Large intestine (tissue), 3 donors: Measurements from ENCODE around the gene DGKK. TPM values are rescaled to one million over a fixed set of nuclear protein-coding genes. Genes with fewer than 3 reads are reported as not detected.
"Not testable (repeated sequence)": the region's sequence is repeated elsewhere in the genome, so short reads cannot be mapped to it uniquely, and the experiment has no call there.

Experiments used
- DNase-seq, 2 donors: peaks; one replicate each; pipeline versions ENCODE4 v3.0.0 to v3.0.0-alpha.2; 2013
- H3K27ac ChIP-seq: one replicate; pipeline ENCODE4 v1.5.1; 2013; ENCODE audit warnings: low read length
- H3K27me3 ChIP-seq: 2 replicates; pipeline ENCODE4 v1.6.1; 2013; ENCODE audit warnings: low read length; ENCODE audit not compliant: control insufficient read depth, insufficient read depth
- H3K36me3 ChIP-seq: 2 replicates; pipeline ENCODE4 v1.6.1; 2013; ENCODE audit warnings: low read length; ENCODE audit not compliant: control insufficient read depth, insufficient read depth
- H3K4me1 ChIP-seq: one replicate; pipeline ENCODE4 v1.6.1; 2013; ENCODE audit warnings: low read length; ENCODE audit not compliant: control insufficient read depth, insufficient read depth
- H3K4me3 ChIP-seq: one replicate; pipeline ENCODE4 v1.5.1; 2013; ENCODE audit warnings: low read length
- H3K9me3 ChIP-seq: one replicate; pipeline ENCODE4 v1.6.1; 2013; ENCODE audit warnings: mild to moderate bottlenecking, low read depth, low read length, moderate library complexity; ENCODE audit not compliant: control insufficient read depth
- WGBS: methylation state at CpG from one replicate; pipeline ENCODE4 v1.1.5; 2013; ENCODE audit warnings: low lambda C conversion rate; ENCODE audit not compliant: insufficient coverage; 5-methylcytosine and 5-hydroxymethylcytosine counted together
- polyA plus RNA-seq: library from polyadenylated mRNA; unstranded; fragments of 120-200 nt; gene quantifications from one replicate; pipeline ENCODE4 v1.2.1, GENCODE V29; 2013

The DGKK gene
- polyA plus RNA-seq, 1 donor = 0.09 TPM

DNA sequence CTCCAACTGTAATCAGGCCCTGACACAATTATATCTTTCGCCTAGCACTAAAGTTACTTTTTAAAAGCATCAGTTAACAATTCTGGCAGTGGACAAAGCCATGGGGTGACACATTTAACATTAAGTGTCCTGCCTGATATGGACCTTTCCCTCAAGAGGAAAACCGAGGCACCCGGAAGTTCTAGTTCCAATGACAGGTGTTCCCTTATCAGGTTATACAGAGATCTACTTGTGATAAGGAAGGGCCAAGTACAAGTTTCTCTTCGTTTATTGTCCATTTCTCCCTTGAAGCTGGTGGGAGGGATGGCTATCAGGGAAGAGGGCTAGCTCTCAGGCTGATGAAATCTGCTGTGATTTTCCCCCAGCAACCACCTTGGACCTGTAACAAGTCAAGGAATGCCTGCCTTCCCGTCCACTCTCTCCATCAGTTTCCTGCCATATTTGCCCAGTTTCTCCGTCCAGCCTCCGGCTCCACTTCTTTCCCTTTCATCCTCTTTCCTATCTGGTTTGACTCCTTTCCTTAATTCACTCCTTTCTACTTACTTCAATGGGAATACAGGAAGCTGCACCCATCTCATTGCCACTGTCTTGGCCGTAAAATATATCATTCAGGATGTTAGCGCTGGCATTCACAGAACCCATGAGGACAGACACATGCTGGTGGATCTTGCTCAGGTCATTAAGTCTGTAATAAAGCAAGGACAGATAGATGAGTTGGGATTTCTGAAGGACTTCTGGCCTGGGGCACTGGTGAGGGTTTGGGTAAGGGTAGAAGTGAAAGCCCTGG lies 95.0 kb downstream of the DGKK start:
- Histone ChIP-seq H3K27me3 (no peaks in the 10 kb centered on the region), H3K36me3 (no peaks in the 10 kb centered on the region), H3K4me1 (peaks cover 8% of the 10 kb centered on the region), H3K4me3 (no peak overlapping the region), H3K9me3 (no peaks in the 10 kb centered on the region), H3K27ac (no peak overlapping the region)
- DNase-seq = peak; percentile 12 to 19
- no CpG with 5 or more reads among the region's 9 CpGs for WGBS

DNA sequence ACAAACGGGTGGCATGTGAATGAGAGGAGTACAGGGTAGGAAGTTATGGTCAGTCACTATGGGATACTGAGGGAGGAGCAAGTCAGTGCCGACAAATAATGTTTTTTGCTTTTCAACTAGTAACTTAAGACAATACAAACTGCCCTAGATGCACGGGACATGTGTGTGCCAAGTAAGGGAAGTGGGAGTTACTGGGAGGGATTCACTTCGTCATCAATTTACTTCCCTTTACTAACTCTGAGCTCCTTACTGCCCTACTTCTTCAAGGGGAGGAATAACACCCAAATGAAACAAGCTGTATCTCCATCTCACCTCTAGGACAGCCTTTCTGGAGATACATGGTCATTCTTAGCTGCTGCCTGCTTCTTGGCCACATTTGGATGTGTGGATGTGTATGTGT lies 97.7 kb downstream of the DGKK start:
- H3K4me1 ChIP-seq = peaks cover 8% of the 10 kb centered on the region
- no peaks in the 10 kb centered on the region for H3K36me3 ChIP-seq
- no CpG with 5 or more reads among the region's 4 CpGs for WGBS
- no peak overlapping the region for H3K4me3 ChIP-seq
- no peaks in the 10 kb centered on the region for H3K27me3 ChIP-seq
- no peak overlapping the region for H3K27ac ChIP-seq
- DNase-seq = no peak
- no peaks in the 10 kb centered on the region for H3K9me3 ChIP-seq

DNA sequence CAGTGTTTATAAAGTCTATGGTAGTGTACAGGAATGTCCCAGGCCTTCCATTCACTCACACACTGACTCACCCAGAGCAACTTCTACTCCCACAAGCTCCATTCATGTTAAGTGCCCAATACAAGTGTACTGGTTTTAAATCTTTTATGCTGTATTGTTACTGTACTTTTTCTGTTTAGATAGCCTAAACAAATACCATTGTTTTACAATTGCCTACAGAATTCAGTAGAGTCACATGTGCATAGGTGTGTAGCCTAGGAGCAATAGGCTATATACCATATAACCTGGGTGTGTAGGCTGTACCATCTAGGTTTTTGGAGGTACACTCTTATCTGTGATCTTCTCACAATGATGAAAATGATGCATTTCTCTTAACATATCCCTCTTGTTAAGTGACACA lies 126.7 kb downstream of the DGKK start:
- no peaks in the 10 kb centered on the region for H3K9me3 ChIP-seq
- H3K4me1 ChIP-seq = no peaks in the 10 kb centered on the region
- H3K27ac ChIP-seq = no peak overlapping the region
- no peak overlapping the region for H3K4me3 ChIP-seq
- no peak for DNase-seq
- no peaks in the 10 kb centered on the region for H3K27me3 ChIP-seq
- no peaks in the 10 kb centered on the region for H3K36me3 ChIP-seq

DNA sequence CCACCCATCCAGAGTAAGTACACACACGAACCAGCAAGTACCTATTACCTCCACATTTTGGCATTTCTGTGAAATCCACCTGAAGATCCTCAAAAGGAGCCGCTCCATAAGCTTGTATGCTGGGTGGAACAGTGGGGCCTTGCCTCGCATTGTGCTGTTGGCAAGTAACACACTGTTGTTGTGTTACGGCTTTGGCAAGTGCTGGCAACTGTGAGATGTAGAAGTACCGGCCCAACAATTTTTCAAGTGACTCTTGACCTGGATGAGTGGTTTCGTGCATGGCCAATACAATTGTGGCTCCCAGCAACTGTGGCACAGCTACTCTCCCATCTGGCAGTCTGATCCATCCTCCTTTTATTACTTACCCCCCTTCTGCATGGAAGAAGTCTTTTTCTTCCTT lies 137.3 kb downstream of the DGKK start:
- DNase-seq = no peak
- no CpG with 5 or more reads among the region's 6 CpGs for WGBS
- H3K27me3 ChIP-seq = no peaks in the 10 kb centered on the region
- no peaks in the 10 kb centered on the region for H3K36me3 ChIP-seq
- H3K4me1 ChIP-seq = no peaks in the 10 kb centered on the region
- no peak overlapping the region for H3K27ac ChIP-seq
- no peak overlapping the region for H3K4me3 ChIP-seq
- H3K9me3 ChIP-seq = no peaks in the 10 kb centered on the region

DNA sequence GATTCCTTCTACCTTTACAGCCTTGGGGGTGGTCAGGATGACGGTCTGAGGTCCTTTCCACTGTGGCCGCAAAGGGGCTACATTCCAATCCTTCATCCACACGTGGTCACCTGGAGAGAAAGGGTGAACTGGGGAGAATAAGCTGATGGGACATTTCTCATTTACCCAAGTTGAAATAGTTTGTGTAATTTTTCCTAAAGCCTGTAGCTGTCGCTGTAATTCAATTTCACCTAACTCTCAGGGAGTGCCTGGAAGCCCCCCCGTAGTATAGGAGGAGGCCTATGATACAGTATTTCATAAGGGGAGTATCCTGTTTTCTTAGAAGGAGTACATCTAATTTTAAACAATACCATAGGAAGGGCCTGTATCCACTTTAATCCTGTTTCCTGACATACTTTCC lies 138.0 kb downstream of the DGKK start:
- H3K36me3 ChIP-seq, H3K27me3 ChIP-seq, DNase-seq, H3K9me3 ChIP-seq, H3K27ac ChIP-seq, H3K4me3 ChIP-seq, H3K4me1 ChIP-seq: not testable (repeated sequence)
- WGBS = no CpG with 5 or more reads among the region's 5 CpGs

DNA sequence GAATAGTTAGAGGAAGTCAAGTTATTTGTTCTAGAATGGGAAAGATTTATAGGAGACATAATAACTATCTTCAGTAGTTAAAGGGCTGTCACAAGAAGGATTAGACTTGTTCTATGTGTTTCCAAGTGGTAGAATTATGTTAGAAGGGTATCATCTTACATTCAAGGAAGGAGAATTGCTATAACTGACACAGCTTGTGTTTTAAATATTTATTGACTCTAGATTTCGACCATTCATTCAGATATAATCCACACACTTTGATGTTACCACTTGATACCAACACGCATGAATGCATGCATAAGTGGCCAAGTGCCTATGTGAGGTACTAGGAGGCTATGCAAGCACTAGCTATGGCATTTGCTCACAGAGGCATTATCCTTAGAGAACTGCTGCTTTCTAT lies 143.4 kb downstream of the DGKK start:
- Histone ChIP-seq H3K4me3 (no peak overlapping the region), H3K27me3 (no peaks in the 10 kb centered on the region), H3K9me3 (no peaks in the 10 kb centered on the region), H3K36me3 (no peaks in the 10 kb centered on the region), H3K27ac (no peak overlapping the region), H3K4me1 (no peaks in the 10 kb centered on the region)
- no peak for DNase-seq
- no CpG with 5 or more reads among the region's 2 CpGs for WGBS
